PC-9 (cell line): ENCODE results near the gene PAIP1.

ENCODE experiments used
- CTCF ChIP-seq: fragments of 200-600 bp; sonication (generic); conservative IDR thresholded peaks from 2 replicates; pipeline ENCODE4 v1.6.1; 2017; ENCODE audit warnings: mixed run types, antibody characterized with exemption, mild to moderate bottlenecking, moderate library complexity
- EZH2 ChIP-seq: fragments of 200-600 bp; sonication (generic); IDR thresholded peaks from 2 replicates; pipeline ENCODE4 v1.8.0; 2017; ENCODE audit warnings: antibody characterized with exemption, low read depth

GRCh38 chr5:43563321-43563720 is 6.4 kb upstream of the PAIP1 start:
- TF ChIP-seq CTCF (no peak), EZH2 (no peak)
